Mesothelial cell of epicardium (in vitro differentiated cells): ENCODE measurements around the gene YARS1. TPM values are rescaled to one million over a fixed set of nuclear protein-coding genes. Genes with fewer than 3 reads are reported as not detected.
"Not testable (repeated sequence)": the region's sequence is repeated elsewhere in the genome, so short reads cannot be mapped to it uniquely, and the experiment has no call there.

ENCODE experiments used
- DNase-seq, 2 experiments: peaks; one replicate each; pipeline ENCODE4 v3.0.0; 2021; ENCODE audit warnings: low spot score in 2 of 2; ENCODE audit not compliant: unreplicated experiment in 2 of 2
- H3K27ac Mint-ChIP-seq: 2 replicates; pipeline ENCODE4 v1.8.0; 2021; ENCODE audit warnings: mixed read lengths
- H3K27me3 Mint-ChIP-seq: 2 replicates; pipeline ENCODE4 v1.8.0; 2021; ENCODE audit warnings: low read depth, mixed read lengths
- H3K36me3 Mint-ChIP-seq: 2 replicates; pipeline ENCODE4 v1.8.0; 2021; ENCODE audit warnings: mixed read lengths
- H3K4me1 Mint-ChIP-seq: 2 replicates; pipeline ENCODE4 v1.8.0; 2021; ENCODE audit warnings: mixed read lengths
- H3K4me3 Mint-ChIP-seq: 2 replicates; pipeline ENCODE4 v1.8.0; 2021; ENCODE audit warnings: mild to moderate bottlenecking, moderate library complexity, mixed read lengths
- H3K9me3 Mint-ChIP-seq: 2 replicates; pipeline ENCODE4 v1.8.0; 2021; ENCODE audit warnings: mixed read lengths
- CTCF ChIP-seq: fragments of 200-600 bp; sonication (generic); IDR thresholded peaks from one replicate; pipeline ENCODE4 v1.5.0; 2021; ENCODE audit warnings: antibody characterized with exemption; ENCODE audit not compliant: unreplicated experiment
- total RNA-seq: library from RNA; stranded (reverse); gene quantifications from 3 replicates; pipeline ENCODE4 v1.2.1, GENCODE V29; 2021

The YARS1 gene
- total RNA-seq, 1 donor from 2014 or later: 101 TPM

- Mint-ChIP-seq H3K4me1 (peaks cover 65% of the 10 kb centered on the region), H3K27me3 (no peaks in the 10 kb centered on the region), H3K27ac (peak overlapping the region; percentile 86), H3K4me3 (no peak overlapping the region), H3K9me3 (no peaks in the 10 kb centered on the region), H3K36me3 (peaks cover 13% of the 10 kb centered on the region)
- no peak for DNase-seq
- TF ChIP-seq CTCF: no peak
Observed at GRCh38 chr1:32811917-32812316, 5.2 kb downstream of the YARS1 start.

GRCh38 chr1:32811265-32811664, 5.9 kb downstream of the YARS1 start:
- TF ChIP-seq CTCF: no peak
- no peak for DNase-seq
- peaks cover 66% of the 10 kb centered on the region for H3K4me1 Mint-ChIP-seq
- no peaks in the 10 kb centered on the region for H3K9me3 Mint-ChIP-seq
- no peaks in the 10 kb centered on the region for H3K27me3 Mint-ChIP-seq
- peaks cover 15% of the 10 kb centered on the region for H3K36me3 Mint-ChIP-seq
- peak overlapping the region; percentile 86 for H3K27ac Mint-ChIP-seq
- H3K4me3 Mint-ChIP-seq: peak overlapping the region; percentile 23

GRCh38 chr1:32810358-32810757, 6.8 kb downstream of the YARS1 start:
- H3K36me3 Mint-ChIP-seq: peaks cover 22% of the 10 kb centered on the region
- no peak for DNase-seq
- H3K4me1 Mint-ChIP-seq: peaks cover 67% of the 10 kb centered on the region
- no peak overlapping the region for H3K27ac Mint-ChIP-seq
- no peak for TF ChIP-seq CTCF
- H3K27me3 Mint-ChIP-seq: no peaks in the 10 kb centered on the region
- no peaks in the 10 kb centered on the region for H3K9me3 Mint-ChIP-seq
- no peak overlapping the region for H3K4me3 Mint-ChIP-seq

GRCh38 chr1:32808580-32808979, 8.6 kb downstream of the YARS1 start:
- H3K27ac Mint-ChIP-seq: peak overlapping the region; percentile 26
- peaks cover 27% of the 10 kb centered on the region for H3K36me3 Mint-ChIP-seq
- H3K9me3 Mint-ChIP-seq: no peaks in the 10 kb centered on the region
- no peak for TF ChIP-seq CTCF
- H3K4me1 Mint-ChIP-seq: peaks cover 52% of the 10 kb centered on the region
- no peaks in the 10 kb centered on the region for H3K27me3 Mint-ChIP-seq
- DNase-seq: no peak
- H3K4me3 Mint-ChIP-seq: no peak overlapping the region

- Mint-ChIP-seq H3K4me3 (no peak overlapping the region), H3K27me3 (no peaks in the 10 kb centered on the region), H3K36me3 (peaks cover 38% of the 10 kb centered on the region), H3K9me3 (peaks cover 6% of the 10 kb centered on the region), H3K27ac (peak overlapping the region; percentile 80), H3K4me1 (peaks cover 45% of the 10 kb centered on the region)
- TF ChIP-seq CTCF: no peak
- DNase-seq: no peak
Observed at GRCh38 chr1:32806910-32807523, 10.1 kb downstream of the YARS1 start.

GRCh38 chr1:32806290-32806689, 10.9 kb downstream of the YARS1 start:
- peaks cover 6% of the 10 kb centered on the region for H3K9me3 Mint-ChIP-seq
- H3K4me1 Mint-ChIP-seq: peaks cover 38% of the 10 kb centered on the region
- no peaks in the 10 kb centered on the region for H3K27me3 Mint-ChIP-seq
- no peak overlapping the region for H3K4me3 Mint-ChIP-seq
- H3K36me3 Mint-ChIP-seq: peaks cover 42% of the 10 kb centered on the region
- peak overlapping the region; percentile 72 for H3K27ac Mint-ChIP-seq
- DNase-seq: no peak
- TF ChIP-seq CTCF: no peak

GRCh38 chr1:32804460-32804859, 12.7 kb downstream of the YARS1 start:
- peaks cover 46% of the 10 kb centered on the region for H3K36me3 Mint-ChIP-seq
- not testable (repeated sequence) for H3K4me3 Mint-ChIP-seq, DNase-seq, H3K27me3 Mint-ChIP-seq, H3K9me3 Mint-ChIP-seq, H3K27ac Mint-ChIP-seq
- H3K4me1 Mint-ChIP-seq: peaks cover 25% of the 10 kb centered on the region
